ENCODE data around the gene PRRC1.

GRCh38 chr5:127521138-127521770, 3.8 kb downstream of the PRRC1 start:
- TF ChIP-seq POLR2A (IDR thresholded peaks at IDR 0.05) = no peak
- TF ChIP-seq CTCF (IDR thresholded peaks at IDR 0.05) = no peak

Data from prostate gland (tissue), 2 donors.